ENCODE measurements around the gene MICAL3. TPM values are rescaled to one million over a fixed set of nuclear protein-coding genes. Genes with fewer than 3 reads are reported as not detected.
"Not testable (repeated sequence)": the region's sequence is repeated elsewhere in the genome, so short reads cannot be mapped to it uniquely, and the experiment has no call there.

MICAL3 gene
- total RNA-seq, 1 donor from 2014 or later = 47.9 TPM

- no peak for DNase-seq (ENCODE audit: extremely low spot score, unreplicated experiment)
- Mint-ChIP-seq H3K4me3 (ENCODE audit: unreplicated experiment) (no peak overlapping the region), H3K9me3 (ENCODE audit: unreplicated experiment) (no peaks in the 10 kb centered on the region), H3K27ac (ENCODE audit: unreplicated experiment) (no peak overlapping the region), H3K27me3 (ENCODE audit: unreplicated experiment) (peaks cover 8% of the 10 kb centered on the region), H3K4me1 (ENCODE audit: unreplicated experiment) (peaks cover 27% of the 10 kb centered on the region), H3K36me3 (ENCODE audit: unreplicated experiment) (no peaks in the 10 kb centered on the region)
- TF ChIP-seq, protein P1, sequence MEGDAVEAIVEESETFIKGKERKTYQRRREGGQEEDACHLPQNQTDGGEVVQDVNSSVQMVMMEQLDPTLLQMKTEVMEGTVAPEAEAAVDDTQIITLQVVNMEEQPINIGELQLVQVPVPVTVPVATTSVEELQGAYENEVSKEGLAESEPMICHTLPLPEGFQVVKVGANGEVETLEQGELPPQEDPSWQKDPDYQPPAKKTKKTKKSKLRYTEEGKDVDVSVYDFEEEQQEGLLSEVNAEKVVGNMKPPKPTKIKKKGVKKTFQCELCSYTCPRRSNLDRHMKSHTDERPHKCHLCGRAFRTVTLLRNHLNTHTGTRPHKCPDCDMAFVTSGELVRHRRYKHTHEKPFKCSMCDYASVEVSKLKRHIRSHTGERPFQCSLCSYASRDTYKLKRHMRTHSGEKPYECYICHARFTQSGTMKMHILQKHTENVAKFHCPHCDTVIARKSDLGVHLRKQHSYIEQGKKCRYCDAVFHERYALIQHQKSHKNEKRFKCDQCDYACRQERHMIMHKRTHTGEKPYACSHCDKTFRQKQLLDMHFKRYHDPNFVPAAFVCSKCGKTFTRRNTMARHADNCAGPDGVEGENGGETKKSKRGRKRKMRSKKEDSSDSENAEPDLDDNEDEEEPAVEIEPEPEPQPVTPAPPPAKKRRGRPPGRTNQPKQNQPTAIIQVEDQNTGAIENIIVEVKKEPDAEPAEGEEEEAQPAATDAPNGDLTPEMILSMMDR (IDR thresholded peaks at IDR 0.05) = no peak
These were observed 5.4 kb upstream of the MICAL3 start for GRCh38 chr22:18029686-18030267.

DNA sequence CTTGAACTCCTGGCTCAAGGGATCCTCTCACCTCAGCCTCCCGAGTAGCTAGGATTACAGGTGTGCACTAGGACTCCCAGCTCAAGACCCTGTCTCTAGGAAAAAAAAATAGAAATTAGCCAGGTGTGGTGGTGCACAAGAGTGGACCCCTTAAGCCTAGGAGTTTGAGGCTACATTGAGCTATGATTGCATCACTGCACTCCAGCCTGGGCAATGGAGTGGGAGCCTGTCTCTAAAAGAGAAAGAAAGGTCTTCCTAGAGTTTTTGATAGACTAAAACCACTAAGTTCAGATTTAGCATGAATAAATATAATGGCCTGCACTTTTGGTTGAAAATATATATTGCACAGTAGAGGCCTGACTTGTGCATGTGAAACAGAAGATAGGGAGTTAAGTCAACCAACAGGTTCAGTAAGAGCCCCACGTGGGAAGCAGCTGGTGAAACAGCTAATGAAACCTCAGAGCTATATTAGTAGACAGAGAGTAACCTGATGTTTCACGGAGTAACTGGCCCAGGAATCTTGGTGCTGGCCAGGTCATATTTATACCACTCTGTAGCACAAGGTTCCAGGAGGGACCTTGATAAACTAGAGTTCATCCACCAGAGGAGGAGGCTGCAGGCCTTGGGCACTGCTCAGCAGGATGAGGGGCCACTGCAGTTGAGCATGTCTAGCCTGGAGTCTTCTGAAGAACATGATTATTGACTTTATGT lies 4.6 kb upstream of the MICAL3 start:
- no peak for DNase-seq (ENCODE audit: extremely low spot score, unreplicated experiment)
- no peak overlapping the region for H3K27ac Mint-ChIP-seq (ENCODE audit: unreplicated experiment)
- H3K36me3 Mint-ChIP-seq (ENCODE audit: unreplicated experiment) = no peaks in the 10 kb centered on the region
- H3K4me1 Mint-ChIP-seq (ENCODE audit: unreplicated experiment) = peaks cover 31% of the 10 kb centered on the region
- TF ChIP-seq, protein P1 (IDR thresholded peaks at IDR 0.05) = no peak
- no peak overlapping the region for H3K4me3 Mint-ChIP-seq (ENCODE audit: unreplicated experiment)
- H3K9me3 Mint-ChIP-seq (ENCODE audit: unreplicated experiment) = no peaks in the 10 kb centered on the region
- peaks cover 8% of the 10 kb centered on the region for H3K27me3 Mint-ChIP-seq (ENCODE audit: unreplicated experiment)

DNA sequence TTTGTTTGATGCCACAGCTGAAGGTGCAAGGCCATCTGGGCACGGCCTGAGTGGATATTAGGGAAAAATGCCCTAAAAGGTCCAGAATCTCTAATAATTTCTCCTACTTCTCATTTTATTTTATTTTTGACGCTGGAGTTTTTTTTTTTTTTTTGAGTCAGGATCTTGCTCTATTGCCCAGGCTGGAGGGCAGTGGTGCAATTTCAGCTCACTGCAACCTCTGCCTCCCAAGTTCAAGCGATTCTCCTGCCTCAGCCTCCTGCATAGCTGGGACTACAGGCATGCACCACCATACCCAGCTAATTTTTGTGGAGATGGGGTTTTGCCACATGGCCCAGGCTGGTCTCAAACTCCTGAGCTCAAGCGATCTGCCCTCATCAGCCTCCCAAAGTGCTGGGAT lies 1.5 kb upstream of the MICAL3 start:
- peaks cover 16% of the 10 kb centered on the region for H3K4me1 Mint-ChIP-seq (ENCODE audit: unreplicated experiment)
- not testable (repeated sequence) for H3K27ac Mint-ChIP-seq (ENCODE audit: unreplicated experiment); H3K27me3 Mint-ChIP-seq (ENCODE audit: unreplicated experiment); H3K9me3 Mint-ChIP-seq (ENCODE audit: unreplicated experiment); DNase-seq (ENCODE audit: extremely low spot score, unreplicated experiment); H3K36me3 Mint-ChIP-seq (ENCODE audit: unreplicated experiment); H3K4me3 Mint-ChIP-seq (ENCODE audit: unreplicated experiment)

GRCh38 chr22:18024956-18025720 lies 777 bp upstream of the MICAL3 start:
- peaks cover 16% of the 10 kb centered on the region for H3K4me1 Mint-ChIP-seq (ENCODE audit: unreplicated experiment)
- peak overlapping the region; percentile 85 for H3K4me3 Mint-ChIP-seq (ENCODE audit: unreplicated experiment)
- H3K27me3 Mint-ChIP-seq (ENCODE audit: unreplicated experiment) = peaks cover 8% of the 10 kb centered on the region
- TF ChIP-seq, protein P1 (IDR thresholded peaks at IDR 0.05) = no peak
- DNase-seq (ENCODE audit: extremely low spot score, unreplicated experiment) = no peak
- no peaks in the 10 kb centered on the region for H3K9me3 Mint-ChIP-seq (ENCODE audit: unreplicated experiment)
- no peak overlapping the region for H3K27ac Mint-ChIP-seq (ENCODE audit: unreplicated experiment)
- H3K36me3 Mint-ChIP-seq (ENCODE audit: unreplicated experiment) = no peaks in the 10 kb centered on the region

DNA sequence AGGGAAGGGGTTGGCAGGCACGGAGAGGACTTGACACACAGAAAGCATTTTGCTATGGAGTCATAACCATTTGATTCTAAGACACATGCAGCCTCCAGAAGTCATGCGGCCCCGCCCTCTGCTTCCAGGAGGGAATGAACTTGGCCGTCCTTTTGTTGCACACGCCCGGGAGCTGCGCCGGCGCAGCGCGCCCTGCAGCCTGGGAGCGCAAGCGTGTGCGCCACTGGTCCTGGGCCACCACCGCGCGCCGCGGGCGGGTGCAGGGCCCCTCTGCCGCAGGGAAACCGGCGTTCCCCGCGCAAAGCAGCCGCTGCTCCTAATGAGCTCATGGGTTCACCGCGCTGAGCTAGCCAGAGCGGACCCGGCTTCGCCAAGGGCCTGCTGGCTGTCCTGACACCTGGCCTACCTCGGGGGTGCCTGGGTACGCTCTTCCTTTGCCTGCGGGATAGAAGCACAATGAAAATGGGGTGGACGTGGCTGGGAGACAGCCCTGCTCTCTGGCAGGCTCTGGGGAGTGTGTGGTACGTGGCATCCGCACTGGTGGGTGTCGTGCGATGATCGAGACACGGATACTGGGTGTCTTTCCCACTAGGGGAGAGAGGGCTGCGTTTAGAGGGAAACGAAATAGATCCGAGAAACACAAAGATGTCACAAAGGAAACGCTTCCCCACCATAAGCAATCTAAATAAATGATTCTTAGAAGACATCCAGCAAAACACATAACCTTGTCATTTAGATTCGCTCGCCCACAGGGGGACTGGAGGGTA lies 669 bp downstream of the MICAL3 start:
- H3K4me1 Mint-ChIP-seq (ENCODE audit: unreplicated experiment) = peaks cover 16% of the 10 kb centered on the region
- peak overlapping the region; percentile 95 for H3K4me3 Mint-ChIP-seq (ENCODE audit: unreplicated experiment)
- no peak for DNase-seq (ENCODE audit: extremely low spot score, unreplicated experiment)
- H3K27ac Mint-ChIP-seq (ENCODE audit: unreplicated experiment) = peak overlapping the region; percentile 90
- no peaks in the 10 kb centered on the region for H3K9me3 Mint-ChIP-seq (ENCODE audit: unreplicated experiment)
- TF ChIP-seq, protein P1 (IDR thresholded peaks at IDR 0.05) = no peak
- peaks cover 4% of the 10 kb centered on the region for H3K27me3 Mint-ChIP-seq (ENCODE audit: unreplicated experiment)
- no peaks in the 10 kb centered on the region for H3K36me3 Mint-ChIP-seq (ENCODE audit: unreplicated experiment)

All from osteocyte (in vitro differentiated cells).